ENCODE measurements around the gene EBLN1.

DNA sequence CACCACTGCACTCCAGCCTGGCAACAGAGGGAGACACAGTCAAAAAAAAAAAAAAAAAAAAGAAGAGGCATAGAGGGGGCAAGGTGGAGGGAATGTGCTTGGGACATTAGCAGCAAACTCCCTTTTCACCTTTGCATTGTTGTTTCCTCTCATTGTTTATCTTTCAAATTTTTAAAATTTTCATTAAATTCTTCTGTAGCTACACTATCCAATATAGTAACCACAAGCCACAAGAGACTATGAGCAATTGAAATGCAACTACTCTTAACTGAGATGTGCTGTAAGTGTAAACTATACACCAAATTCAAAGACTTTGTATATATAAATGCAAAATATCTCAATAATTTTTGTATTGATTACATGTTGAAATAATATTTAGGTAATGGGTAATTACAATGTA lies 43.4 kb downstream of the EBLN1 start:
- TF ChIP-seq, protein P1, sequence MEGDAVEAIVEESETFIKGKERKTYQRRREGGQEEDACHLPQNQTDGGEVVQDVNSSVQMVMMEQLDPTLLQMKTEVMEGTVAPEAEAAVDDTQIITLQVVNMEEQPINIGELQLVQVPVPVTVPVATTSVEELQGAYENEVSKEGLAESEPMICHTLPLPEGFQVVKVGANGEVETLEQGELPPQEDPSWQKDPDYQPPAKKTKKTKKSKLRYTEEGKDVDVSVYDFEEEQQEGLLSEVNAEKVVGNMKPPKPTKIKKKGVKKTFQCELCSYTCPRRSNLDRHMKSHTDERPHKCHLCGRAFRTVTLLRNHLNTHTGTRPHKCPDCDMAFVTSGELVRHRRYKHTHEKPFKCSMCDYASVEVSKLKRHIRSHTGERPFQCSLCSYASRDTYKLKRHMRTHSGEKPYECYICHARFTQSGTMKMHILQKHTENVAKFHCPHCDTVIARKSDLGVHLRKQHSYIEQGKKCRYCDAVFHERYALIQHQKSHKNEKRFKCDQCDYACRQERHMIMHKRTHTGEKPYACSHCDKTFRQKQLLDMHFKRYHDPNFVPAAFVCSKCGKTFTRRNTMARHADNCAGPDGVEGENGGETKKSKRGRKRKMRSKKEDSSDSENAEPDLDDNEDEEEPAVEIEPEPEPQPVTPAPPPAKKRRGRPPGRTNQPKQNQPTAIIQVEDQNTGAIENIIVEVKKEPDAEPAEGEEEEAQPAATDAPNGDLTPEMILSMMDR (IDR thresholded peaks at IDR 0.05): no peak
- TF ChIP-seq POLR2A (IDR thresholded peaks at IDR 0.05; ENCODE audit: low read depth): no peak
- no peak for TF ChIP-seq POLR2AphosphoS5 (IDR thresholded peaks at IDR 0.05)

Measured in esophagus muscularis mucosa (tissue), 3 donors.